Left kidney (tissue), 8 donors: ENCODE data around the gene RASGRP2. TPM values are rescaled to one million over a fixed set of nuclear protein-coding genes. Genes with fewer than 3 reads are reported as not detected.

Source experiments
- DNase-seq: peaks from one replicate; pipeline ENCODE4 v3.0.0-alpha.2; 2013
- long read RNA-seq, 8 donors: transcript quantifications; one replicate each; lab custom pipeline, GENCODE V29; 2026
- polyA plus RNA-seq: library from polyadenylated mRNA; unstranded; fragments of 120-200 nt; gene quantifications from one replicate; pipeline ENCODE4 v1.2.1, GENCODE V29; 2013; ENCODE audit not compliant: insufficient read length

RASGRP2 gene
- 2.6 TPM for polyA plus RNA-seq
- long read RNA-seq, donor 1, partial matches to known transcripts: 0 of 1 reads
- long read RNA-seq, donor 1, other reads (novel, unspliced or antisense): 0 of 1 reads
- long read RNA-seq, donor 2, partial matches to known transcripts: 0 of 1 reads
- long read RNA-seq, donor 2, other reads (novel, unspliced or antisense): 0 of 1 reads
- long read RNA-seq, donor 3: 0 reads
- long read RNA-seq, donor 4, partial matches to known transcripts: 0 of 1 reads
- long read RNA-seq, donor 4, other reads (novel, unspliced or antisense): 0 of 1 reads
- long read RNA-seq, donor 5, partial matches to known transcripts: 0 of 1 reads
- long read RNA-seq, donor 5, other reads (novel, unspliced or antisense): 0 of 1 reads
- long read RNA-seq, donor 6: 0 reads
- long read RNA-seq, donor 7: 0 reads
- long read RNA-seq, donor 8: 0 reads

DNA sequence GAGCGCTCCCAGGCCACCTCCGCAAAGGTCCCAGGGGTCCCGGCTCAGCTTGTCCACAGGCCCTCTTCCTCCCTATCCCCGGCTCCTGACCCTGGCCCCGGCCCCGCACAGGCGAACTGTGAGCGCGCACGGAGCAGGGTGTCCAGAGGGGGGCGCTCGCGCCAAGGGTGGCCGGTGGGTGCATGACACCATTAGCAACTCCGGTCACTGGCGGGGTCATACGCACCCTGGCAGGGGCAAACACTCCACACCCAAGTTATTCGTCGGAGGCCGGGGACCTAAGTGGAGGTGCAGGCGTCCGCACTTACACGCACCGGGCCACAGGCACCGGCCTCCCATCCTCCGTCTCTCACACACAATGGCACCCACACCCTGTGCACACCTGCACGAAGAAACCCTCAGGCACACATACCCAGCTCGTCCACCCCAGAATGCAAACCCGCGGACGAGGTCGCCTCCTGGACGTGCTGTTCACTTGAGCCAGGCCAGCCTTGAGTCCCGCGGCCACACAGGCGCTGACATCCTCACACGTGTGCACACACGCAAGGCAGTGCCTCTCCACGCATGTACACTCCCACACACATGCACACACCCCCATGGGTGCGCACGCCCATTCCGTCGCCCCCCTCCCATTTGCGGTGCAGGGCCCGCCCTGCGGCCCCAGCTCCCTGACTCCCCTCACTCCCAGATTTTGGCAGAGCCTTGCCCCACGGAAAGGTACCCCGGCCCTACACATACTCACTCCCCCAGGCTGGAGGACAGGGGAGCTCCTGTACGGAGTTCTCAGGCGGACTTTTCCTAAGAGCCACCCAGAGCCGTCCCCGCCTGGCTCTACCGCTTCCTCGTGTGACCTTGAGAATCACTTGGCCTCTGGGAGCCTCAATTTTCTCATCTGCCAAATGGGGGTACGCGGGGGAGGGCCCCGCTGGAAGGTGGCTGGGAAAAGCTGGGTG, at the start of gene RASGRP2:
Gene RASGRP2 (minus strand): TSS at position 552 of the 953 bp plus-strand sequence. CDS start 1,276 bp downstream, outside the sequence.
- DNase-seq: no peak

DNA sequence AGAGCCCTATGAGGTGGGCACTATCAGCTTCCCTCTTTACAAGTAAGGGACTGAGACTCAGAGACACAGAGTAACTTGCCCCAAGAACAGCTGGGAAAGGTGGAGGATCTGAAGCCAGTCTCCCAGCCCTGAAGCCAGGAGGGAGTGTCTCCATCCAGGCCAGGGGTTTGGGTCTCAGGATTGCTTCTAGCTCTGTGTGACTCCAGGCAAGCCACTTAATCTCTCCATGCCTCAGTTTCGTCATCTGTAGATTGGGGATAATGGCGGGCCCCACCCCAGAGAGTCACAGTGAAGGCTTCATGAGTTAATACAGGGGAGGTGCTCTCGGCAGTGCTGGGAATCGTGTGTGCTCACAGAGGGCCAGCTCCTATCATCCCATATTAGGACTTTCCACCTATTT, 48.5 kb upstream of the RASGRP2 start:
- no peak for DNase-seq

DNA sequence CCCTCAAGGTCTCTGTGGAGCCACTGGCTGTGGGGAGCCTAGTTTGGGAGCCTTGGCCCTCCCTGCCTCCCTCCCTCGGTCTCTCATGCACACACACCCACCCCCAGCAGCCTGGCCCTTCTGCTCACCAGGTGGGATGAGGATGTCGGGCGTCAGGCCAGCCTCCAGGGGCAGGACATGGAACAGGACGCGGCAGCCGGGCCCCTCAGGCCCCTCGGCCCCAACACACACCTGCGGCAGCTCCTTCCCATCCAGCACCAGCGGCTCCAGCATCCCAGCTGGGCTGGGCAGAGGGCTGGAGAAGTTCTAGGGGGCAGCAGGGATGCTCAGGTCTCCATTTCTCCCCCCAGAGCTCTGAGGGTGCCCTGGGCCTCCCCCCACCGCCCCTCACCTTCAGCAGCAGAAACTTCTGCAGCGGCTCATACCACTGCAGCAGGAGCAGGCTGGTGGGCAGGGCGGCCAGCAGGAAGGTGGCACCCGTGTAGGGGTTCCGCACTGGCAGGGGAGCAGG, 47.9 kb upstream of the RASGRP2 start:
- no peak for DNase-seq

DNA sequence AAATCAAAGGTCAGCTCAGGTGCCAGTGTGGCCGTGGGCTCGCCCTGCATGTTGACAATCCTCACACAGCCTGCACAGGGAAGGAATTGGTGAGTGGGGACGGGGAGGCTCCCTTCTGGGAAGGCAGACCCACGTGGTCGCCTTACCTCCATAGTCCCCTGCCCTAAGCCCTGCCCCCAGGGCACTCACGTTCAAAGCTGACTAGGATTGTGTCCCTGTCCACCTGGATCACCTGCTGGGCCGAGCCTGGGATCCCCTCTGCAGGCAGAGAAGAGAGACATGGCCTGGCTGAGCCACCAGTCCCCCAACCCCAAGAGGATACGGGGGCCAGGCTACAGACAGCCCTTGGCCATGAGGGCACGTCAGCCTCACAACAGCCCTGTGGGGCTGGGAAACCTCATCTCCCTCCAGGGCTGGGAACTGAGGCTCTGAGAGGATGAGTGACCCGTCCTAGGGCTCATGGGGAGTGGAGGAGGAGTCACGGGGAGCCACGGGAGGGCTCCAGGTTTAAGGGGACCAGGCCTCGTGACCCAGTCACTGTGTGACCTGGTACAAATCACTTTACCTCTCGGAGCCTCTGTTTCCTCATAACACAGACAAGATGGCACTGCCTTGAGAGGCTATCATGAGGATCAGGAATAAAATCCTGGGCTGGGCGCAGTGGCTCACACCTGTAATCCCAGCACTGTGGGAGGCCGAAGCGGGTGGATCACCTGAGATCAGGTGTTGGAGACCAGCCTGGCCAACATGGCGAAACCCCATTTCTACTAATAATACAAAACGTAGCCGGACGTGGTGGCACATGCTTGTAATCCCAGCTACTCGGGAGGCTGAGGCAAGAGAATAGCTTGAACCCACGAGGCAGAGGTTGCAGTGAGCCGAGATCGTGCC, 46.5 kb upstream of the RASGRP2 start:
- no peak for DNase-seq

DNA sequence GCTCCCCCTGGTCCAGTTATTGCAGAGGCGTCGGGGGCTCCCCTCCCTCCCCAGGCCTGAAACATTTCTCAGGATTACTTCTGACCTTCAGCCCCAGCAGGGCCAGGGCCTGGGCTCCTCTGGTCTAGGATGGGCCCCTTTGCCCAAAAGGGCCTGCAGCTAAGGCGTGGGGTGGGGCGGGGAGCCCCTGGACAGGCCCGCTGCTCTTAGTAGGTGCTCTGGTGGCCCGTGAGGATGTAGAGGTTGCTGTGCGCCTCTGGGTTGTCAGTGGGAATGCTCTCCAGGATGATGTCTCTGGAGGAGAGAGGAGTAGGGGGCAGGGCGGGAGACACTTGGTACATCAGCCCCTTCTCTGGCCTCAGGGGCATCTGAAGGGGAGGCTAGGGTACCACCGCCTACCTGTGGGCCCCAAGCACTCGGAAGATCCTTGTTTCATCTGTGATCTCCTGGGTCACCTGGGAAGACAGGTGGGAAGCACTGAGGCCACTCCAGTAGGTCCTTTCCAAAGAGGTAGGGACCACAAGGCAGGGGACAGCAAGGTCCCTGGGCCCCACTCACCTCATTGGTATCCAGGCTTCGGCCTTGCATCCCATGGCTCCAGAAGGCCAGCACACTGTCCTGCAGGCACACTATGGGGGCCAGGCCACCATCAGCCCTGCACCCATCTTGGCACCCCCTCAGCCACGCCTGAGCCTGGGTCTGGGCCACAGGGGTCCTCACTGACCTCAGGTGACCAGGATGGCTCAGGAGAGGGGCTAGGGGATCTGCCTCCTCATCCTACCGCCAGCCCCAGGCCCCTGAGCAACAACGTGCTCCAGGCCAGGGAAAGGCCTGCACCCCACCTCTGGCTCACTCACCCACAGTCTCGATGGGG, 45.6 kb upstream of the RASGRP2 start:
- DNase-seq: no peak

DNA sequence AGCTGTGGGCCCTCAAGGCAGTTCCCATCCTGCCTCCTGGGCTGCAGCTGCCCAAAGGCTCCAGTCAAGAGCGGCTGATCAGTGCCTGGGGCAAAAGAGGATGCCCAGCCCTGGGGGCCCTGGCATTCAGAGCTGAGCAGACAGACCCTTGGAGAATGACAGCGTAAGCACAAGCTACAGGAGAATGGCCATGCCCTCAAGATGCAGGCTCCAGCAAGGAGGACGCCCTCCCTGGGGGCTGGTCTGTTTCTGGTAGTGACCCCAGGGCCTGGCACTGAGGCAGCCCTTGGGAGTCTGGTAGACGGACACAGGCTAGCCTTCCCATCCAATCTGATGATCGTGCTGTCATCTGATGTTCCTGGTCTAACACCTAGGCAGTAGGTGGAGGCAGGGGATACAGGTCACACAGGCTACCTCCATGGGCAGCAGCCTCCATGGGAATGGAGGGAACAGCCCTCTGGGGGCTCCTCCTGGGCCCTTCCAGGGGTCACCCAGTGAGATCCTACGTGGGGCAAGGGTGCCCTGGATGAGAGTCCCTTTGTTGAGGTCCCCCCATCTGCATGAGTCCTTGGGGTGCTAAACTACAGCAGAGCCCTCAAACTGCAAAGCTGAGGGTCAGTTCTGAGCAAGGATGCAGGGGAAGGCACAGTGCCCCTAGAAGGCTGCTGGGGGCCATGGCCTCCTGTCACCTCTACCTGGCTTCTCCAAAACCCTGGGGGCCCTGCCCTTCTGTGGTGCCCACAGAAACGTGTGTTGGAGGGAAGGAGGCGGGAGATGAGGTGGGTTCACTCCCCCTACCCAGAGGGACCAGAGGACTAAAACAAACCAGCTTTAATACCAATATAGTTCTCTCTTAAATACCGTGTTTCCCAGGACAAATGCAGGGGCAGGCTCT, 44.6 kb upstream of the RASGRP2 start:
- DNase-seq: no peak

DNA sequence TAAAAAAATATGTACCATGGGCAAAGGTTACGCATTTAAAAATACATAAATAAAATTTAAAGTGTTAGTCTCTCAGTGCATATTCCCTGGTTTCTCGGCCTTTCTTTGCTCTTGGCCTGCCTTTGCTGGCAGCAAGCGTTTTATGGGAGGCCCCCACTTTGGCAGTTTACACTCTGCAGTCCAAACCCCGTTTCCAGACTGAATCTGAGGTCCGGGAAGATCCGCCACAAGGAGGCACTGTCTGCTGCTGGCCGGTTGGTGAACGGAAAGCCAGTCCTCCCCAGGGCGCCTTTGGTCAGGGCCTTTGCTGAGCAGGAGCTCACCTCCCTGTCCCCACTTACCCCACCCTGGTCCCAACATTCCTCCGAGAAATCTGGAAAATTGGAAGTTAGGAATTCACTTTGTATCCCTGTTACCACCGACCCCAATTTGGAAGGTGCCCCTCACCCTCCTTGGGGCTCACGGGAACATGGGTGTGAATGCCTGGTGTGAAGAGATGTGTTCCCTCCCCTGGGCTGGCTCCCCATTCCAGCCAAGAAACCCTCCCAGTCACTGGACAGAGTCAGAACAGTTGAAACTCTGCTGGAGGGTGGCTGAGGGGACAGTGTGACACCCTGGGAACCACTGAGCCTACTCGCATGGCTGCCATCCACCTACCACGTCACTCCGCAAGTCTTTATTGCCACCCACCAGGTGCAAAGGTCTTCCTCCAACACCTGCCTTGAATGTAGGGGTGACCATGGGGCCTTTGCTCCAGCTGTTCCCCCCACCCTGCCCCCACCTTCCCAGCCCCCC, 43.8 kb upstream of the RASGRP2 start:
- DNase-seq: no peak

DNA sequence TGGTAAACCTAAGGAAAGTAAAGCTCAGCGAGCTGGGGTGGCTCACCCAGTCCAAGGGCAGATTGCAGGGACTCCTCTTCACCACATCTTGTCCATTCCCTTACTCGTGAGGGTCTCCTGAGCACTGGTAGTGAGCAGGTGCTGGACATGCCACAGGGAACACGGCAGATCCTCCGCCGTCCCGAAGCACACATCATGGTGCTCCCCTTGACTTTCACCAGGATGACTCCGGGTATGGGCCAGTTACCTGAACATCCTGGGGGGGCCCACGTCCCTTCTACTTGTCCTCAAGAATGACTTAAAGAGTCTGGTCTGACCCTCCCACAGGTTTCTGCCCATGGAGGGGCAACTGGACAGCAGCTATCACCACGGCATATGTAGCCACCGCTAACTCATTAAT, 42.4 kb upstream of the RASGRP2 start:
- DNase-seq: no peak

DNA sequence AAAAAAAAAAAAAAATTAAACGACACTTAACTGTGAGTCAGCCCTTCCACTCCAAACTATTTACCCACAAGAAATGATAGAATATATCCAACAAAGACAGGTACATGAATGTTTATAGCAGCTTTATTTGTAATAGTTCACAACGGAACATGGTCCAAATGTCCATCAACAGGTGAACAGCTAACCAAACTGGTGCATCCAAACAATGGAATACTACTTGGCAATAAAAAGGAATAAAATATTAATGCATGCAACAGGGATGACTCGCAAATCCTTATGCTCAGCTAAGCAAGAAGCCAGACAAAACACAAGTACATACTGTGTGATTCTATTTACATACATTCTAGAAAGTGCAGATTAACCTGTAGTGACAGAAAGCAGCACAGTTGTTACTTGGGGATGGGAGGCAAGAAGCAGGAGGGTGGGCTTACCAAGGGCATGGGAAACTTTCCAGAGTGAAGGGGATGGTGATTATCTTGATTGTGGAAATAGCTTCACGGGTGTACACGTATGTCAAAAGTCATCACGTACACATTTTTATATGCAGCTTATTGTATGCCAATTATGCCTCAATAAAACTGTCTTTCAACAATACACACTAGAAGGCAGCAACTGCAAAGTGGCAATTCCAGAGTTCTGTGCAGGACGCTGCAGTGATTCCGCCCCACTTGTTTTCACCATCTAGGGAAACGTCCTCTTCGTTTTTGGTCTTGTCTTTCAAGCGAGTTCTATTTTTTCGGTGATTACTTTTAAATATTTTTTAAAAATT, 41.1 kb upstream of the RASGRP2 start:
- no peak for DNase-seq

DNA sequence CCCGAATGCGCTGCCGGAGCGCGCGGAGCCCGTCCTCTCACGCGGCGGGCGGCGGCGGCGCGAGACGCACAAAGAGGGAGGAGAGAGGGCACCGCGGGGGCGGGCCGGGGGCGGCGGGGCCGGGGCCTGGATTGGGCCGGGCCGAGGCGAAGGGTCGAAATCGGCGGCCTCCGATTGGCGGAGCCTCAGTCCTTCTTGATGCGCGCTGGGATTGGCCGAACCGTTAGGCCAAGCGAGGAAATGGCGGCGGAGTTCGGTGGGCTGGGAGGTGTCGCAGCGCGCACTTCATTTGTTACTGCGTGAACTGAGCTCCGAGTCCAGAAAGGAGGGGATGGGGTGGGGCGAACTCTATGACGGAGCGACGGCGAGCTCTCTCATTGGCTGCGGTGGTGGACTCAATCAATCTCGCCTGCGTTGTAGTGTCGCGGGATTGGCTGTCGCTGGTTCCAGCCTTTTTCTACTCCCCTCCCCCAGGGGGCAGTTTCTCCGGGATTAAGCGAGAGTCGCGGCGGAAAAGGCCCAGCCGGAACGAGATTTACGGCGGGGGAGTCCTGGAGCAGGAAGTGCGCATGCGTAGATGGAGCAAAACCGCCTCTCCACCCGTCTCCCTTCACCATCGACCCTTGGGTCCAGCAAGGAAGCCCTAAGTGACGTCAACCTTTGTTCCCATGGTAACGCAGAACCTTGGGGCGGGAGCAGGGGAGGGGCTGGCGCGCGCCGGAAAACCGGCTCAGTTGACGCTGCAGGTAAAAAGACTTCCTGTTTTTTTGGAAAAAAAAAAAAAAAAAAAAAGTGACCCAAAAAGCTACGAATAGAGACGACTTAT, 34.7 kb upstream of the RASGRP2 start, which contains the start of gene SF1:
Gene SF1 (minus strand): TSS at position 70 of the 826 bp plus-strand sequence. CDS start 150 bp downstream, outside the sequence.
- peak; percentile 100 for DNase-seq

DNA sequence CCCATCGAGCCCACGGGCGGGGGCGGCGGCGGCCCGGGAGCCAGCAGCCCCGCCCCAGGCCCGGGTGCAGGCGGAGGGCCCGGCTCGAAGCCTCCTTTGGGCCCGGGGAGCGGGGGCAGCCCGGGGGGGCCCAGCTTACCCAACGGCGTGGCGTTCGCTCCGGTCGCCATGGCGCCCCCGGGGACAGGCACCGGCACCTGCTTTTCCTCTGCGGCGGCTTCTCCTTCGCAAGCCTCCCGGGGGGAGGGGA, 34.2 kb upstream of the RASGRP2 start:
- DNase-seq: no peak

DNA sequence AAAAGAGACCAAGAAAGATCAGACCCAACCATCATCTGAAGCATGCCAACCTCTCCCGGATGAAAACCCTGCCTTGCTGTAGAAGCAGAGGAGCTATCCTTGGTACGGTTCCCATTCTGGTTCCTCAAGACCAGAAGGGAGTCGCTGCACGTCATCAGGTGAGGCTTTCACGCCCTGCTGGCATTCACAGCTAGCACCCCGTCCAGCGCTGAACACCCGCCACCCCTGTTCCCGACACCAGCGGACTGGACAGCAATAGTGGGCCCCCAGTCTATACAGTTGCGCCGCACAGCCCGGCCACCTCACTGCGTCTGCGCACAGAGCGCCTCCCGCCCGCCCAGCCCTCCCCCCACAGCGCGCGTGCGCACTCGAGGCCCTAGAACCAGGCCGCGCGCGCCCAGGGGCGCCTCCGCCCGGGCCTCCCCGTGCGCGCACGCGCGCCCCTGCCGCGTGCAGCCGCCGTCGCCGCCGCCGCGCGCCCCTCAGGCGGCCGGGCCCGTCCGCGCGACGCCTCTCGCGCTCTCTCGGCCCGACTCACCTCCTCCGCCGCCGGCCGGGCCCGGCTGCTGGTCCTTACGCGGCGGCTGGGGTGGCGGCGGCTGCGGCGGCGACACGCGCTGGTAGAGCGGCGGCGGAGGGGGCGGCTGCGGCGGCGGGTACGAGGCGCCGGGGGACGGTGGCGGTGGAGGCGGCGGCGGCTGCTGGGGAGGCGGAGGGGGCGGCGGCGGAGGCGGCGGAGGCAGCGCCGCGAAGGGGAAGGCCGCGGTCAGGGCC, 33.7 kb upstream of the RASGRP2 start:
- peak; percentile 86 for DNase-seq

DNA sequence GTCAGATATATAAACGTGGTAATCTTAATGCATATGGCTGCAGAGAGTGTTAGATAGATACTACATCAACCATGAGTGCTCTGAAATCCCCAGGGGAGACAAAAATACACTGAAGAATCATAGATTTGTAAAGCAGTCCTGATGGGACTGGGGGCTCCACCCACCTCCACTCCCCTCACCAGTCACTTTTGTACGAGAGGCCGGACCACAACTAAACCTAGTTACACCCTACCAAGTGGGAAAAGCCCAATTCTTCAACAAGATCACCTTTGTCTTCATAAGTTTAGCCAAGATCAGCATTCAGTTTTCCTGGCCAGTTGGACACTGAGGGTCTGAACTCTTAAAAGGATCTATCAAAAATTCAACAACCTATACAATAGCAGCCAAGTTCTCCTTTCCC, 32.9 kb upstream of the RASGRP2 start:
- no peak for DNase-seq

DNA sequence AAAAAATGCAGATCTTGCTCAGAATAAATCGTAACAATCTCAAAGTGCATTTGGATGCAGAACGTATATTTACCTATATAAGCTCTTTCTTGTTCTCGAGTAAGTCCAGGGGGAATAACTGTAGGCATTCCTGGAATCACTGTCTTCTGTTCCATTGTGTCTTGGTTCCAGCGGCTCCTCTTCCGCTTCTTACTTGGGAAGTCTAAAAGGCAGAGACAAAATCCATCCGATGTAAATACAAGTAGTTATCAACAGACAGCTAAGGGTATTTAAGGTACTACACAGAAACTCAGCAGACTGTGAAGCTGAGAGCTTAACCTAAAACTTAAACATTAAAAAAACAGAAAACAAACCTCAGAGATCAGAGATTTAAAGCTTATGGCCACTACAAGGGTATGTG, 32.5 kb upstream of the RASGRP2 start:
- DNase-seq: no peak

DNA sequence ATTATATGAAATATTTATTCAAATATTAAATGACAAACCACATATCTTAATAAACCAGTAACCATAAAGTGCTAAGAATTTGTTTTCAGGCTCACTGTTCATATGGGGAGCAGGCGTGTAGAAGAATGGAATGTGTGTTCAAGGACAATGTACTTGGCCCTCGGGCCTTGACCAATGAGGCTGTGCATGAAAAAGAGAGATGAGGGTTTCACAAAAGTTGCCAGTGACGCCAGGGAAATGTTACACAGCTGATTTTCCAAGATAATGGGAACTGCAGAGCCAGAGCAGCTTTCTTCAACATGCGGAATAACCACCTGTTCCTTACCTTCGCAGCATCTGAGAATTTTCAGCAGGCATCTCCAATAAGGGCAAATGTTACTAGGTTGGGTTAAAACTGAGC, 30.2 kb upstream of the RASGRP2 start:
- DNase-seq: no peak

DNA sequence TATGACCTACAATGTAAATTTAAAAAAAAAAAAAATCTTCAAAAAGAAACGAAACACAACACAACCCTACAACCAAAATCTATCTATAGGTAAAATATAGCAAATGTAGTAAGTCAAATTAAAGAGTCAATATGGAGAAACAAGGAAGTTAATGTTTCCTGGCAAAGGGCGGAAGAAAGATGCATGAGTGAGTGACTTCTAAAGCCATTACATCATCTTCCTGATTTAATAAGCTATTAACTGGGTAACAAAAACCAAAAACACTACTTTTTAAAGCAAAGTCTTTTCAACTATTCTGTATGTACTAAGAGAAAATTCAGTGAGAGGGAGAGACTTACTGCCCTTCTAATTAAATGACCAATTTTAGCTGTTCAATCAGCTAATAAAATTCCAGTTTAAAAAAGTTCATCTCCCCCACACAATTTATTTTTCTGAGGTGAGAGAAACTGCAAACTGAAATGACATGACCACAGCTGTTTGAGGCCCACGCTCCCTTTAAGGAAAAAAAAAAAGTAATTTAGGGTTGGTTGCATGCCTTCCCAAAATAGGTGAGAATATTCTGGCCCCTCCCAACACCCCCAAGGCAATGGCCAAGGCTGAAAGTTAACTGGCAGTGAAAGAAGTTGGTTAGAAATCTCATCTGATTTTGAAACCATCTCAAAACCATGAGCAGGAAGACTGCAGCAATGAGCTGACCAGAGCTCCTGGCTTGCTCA, 28.5 kb upstream of the RASGRP2 start:
- DNase-seq: no peak
